Stomach (tissue), 9 donors: ENCODE results near the gene WDR44. TPM values are rescaled to one million over a fixed set of nuclear protein-coding genes. Genes with fewer than 3 reads are reported as not detected.

Experiments
- DNase-seq, 2 donors: peaks; one replicate each; pipeline versions ENCODE4 v3.0.0 to v3.0.0-alpha.2; 2013 to 2019
- H3K27ac ChIP-seq, 5 donors: fragments of 200-600 bp in 4 of 5; sonication (generic) in 4 of 5; one replicate each; pipeline ENCODE4 v1.5.1; 2013 to 2019; ENCODE audit warnings: mild to moderate bottlenecking in 1 of 5, moderate library complexity in 1 of 5
- H3K27me3 ChIP-seq, 3 donors: fragments of 200-600 bp; sonication (generic); one replicate each; pipeline ENCODE4 v1.5.1; 2017 to 2019; ENCODE audit warnings: mixed run types in 1 of 3
- H3K36me3 ChIP-seq, 4 donors: fragments of 200-600 bp; sonication (generic); 1 replicate in 3 of 4; 2 replicates in 1 of 4; pipeline ENCODE4 v1.5.1; 2016 to 2019
- H3K4me1 ChIP-seq, 4 donors: fragments of 200-600 bp; sonication (generic); one replicate each; pipeline ENCODE4 v1.5.1; 2016 to 2019
- H3K4me3 ChIP-seq, 4 donors: fragments of 200-600 bp; sonication (generic) in 3 of 4; one replicate each; pipeline ENCODE4 v1.5.1; 2016 to 2019; ENCODE audit warnings: mild to moderate bottlenecking in 1 of 4
- H3K9me3 ChIP-seq, 4 donors: fragments of 200-600 bp; sonication (generic); one replicate each; pipeline ENCODE4 v1.5.1; 2016 to 2019
- EP300 ChIP-seq: sonication (generic); formaldehyde crosslinking; IDR thresholded peaks from one replicate; pipeline ENCODE4 v1.6.1; 2017; ENCODE audit warnings: antibody characterized with exemption
- POLR2A ChIP-seq, 4 donors: fragments of 450-650 bp; IDR thresholded peaks; one replicate each; pipeline ENCODE4 v1.6.1; 2016; ENCODE audit warnings: antibody characterized with exemption in 4 of 4, control low read depth in 2 of 4, mild to moderate bottlenecking in 1 of 4, moderate library complexity in 1 of 4
- POLR2AphosphoS5 ChIP-seq, 3 donors: sonication (generic); formaldehyde crosslinking; IDR thresholded peaks; one replicate each; pipeline ENCODE4 v1.6.1; 2016; ENCODE audit warnings: antibody characterized with exemption in 3 of 3
- WGBS, 5 donors: extraction: QIAGEN DNeasy Blood & Tissue Kit in 3 of 5; methylation state at CpG; one replicate each; pipeline versions ENCODE4 v1.1.5 to v1.1.7; 2013 to 2018; 5-methylcytosine and 5-hydroxymethylcytosine counted together
- intact Hi-C: fragments of 100-400 bp; cut with DNase I; formaldehyde crosslinking; loops from one replicate; pipeline ENCODE4 v1.15.1; 2023; ENCODE audit warnings: low total_unique reads
- polyA plus RNA-seq, 3 donors: library from polyadenylated mRNA; stranded (reverse); fragments of 200-250 nt; gene quantifications; one replicate each; pipeline ENCODE4 v1.2.3, GENCODE V29; 2013
- total RNA-seq, 5 donors: library from RNA; depleted of rRNA; stranded (reverse); fragments of >200 nt; gene quantifications; one replicate each; pipeline versions ENCODE4 v1.1.0 to v1.2.3, GENCODE V29; 2014 to 2016
- TF ChIP-seq, protein P1 (sequence below), 7 experiments: fragments of 450-650 bp in 4 of 7; fragments of 200-600 bp in 3 of 7; sonication (generic) in 3 of 7; IDR thresholded peaks; one replicate each; pipeline ENCODE4 v1.5.1; 2016 to 2019; ENCODE audit warnings: antibody characterized with exemption in 7 of 7, control low read depth in 2 of 7, mild to moderate bottlenecking in 1 of 7
- donor health status: healthy with polysubstance abuse.
- donor health status: Bipolar disorder and iron deficiency.
- donor health status: healthy.

The WDR44 gene
- total and polyA plus RNA-seq, 8 donors = 4.1 to 40.1 (median 8.7) TPM

GRCh38 chrX:118325453-118325852 lies 20.5 kb upstream of the WDR44 start:
- WGBS, 5 donors = 45 to 61% (median 48%) methylated on average over 2 of the region's 2 CpGs
- DNase-seq = no peak
- Histone ChIP-seq H3K27ac (no peak overlapping the region), H3K27me3 (no peaks in the 10 kb centered on the region), H3K36me3 (no peaks in the 10 kb centered on the region), H3K4me3 (no peak overlapping the region), H3K9me3 (no peaks in the 10 kb centered on the region), H3K4me1 (no peaks in the 10 kb centered on the region)
- intact Hi-C loops = no loop called here
- TF ChIP-seq POLR2AphosphoS5 (IDR thresholded peaks at IDR 0.05) (no peak), EP300 (no peak), POLR2A (IDR thresholded peaks at IDR 0.05) (no peak)
- TF ChIP-seq, protein P1, sequence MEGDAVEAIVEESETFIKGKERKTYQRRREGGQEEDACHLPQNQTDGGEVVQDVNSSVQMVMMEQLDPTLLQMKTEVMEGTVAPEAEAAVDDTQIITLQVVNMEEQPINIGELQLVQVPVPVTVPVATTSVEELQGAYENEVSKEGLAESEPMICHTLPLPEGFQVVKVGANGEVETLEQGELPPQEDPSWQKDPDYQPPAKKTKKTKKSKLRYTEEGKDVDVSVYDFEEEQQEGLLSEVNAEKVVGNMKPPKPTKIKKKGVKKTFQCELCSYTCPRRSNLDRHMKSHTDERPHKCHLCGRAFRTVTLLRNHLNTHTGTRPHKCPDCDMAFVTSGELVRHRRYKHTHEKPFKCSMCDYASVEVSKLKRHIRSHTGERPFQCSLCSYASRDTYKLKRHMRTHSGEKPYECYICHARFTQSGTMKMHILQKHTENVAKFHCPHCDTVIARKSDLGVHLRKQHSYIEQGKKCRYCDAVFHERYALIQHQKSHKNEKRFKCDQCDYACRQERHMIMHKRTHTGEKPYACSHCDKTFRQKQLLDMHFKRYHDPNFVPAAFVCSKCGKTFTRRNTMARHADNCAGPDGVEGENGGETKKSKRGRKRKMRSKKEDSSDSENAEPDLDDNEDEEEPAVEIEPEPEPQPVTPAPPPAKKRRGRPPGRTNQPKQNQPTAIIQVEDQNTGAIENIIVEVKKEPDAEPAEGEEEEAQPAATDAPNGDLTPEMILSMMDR (IDR thresholded peaks at IDR 0.05) = no peak

DNA sequence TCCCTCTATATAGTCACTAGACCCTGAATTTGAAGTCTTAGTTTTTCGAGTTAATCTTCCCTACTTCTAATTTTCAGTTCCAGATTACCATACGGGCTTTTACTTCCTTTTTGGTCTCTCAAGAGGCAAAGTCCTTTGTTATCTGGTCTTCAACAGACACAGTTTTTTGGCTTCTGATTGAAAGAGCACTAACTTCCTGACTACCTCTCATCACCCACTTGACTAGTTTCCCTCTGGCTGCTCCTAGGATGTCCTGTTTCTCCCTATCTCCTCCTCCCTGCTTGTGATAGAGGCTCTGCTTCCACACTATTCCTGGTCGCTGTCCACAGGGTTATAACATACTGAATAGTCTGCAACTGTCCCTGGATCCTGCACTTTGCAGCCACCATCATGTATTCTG lies 16.7 kb upstream of the WDR44 start:
- no peak overlapping the region for H3K27ac ChIP-seq
- intact Hi-C loops = no loop called here
- TF ChIP-seq, protein P1 (IDR thresholded peaks at IDR 0.05) = no peak
- no peak for TF ChIP-seq POLR2A (IDR thresholded peaks at IDR 0.05)
- no peak for TF ChIP-seq POLR2AphosphoS5 (IDR thresholded peaks at IDR 0.05)
- no peak for TF ChIP-seq EP300
- H3K27me3 ChIP-seq = no peaks in the 10 kb centered on the region
- H3K9me3 ChIP-seq = no peaks in the 10 kb centered on the region
- no peaks in the 10 kb centered on the region for H3K4me1 ChIP-seq
- H3K4me3 ChIP-seq = no peak overlapping the region
- no peak for DNase-seq
- WGBS, 5 donors = 42 to 60% (median 52%) methylated on average over 3 of the region's 3 CpGs
- no peaks in the 10 kb centered on the region for H3K36me3 ChIP-seq

DNA sequence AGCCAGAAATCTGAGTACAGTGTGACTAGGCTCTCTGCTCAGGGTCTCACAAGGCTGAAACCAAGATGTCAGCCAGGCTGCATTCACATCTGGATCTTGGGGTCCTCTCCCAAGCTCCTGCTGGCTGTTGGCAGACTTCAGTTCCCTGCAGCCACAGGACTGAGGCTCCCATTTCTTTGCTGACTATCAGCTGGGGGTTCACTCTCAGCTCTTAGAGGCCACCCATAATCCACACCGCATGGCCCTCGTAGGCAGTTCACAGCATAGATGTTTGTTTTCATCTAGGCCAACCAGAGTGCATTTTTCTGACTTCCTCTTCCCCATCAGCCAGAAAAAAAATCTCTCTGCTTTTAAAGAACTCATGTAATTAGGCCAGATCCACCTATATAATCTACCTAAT lies 8.2 kb upstream of the WDR44 start:
- H3K36me3 ChIP-seq = no peaks in the 10 kb centered on the region
- WGBS, 5 donors = 43 to 100% (median 51%) methylated on average over 1 to 2 of the region's 2 CpGs
- intact Hi-C loops = no loop called here

DNA sequence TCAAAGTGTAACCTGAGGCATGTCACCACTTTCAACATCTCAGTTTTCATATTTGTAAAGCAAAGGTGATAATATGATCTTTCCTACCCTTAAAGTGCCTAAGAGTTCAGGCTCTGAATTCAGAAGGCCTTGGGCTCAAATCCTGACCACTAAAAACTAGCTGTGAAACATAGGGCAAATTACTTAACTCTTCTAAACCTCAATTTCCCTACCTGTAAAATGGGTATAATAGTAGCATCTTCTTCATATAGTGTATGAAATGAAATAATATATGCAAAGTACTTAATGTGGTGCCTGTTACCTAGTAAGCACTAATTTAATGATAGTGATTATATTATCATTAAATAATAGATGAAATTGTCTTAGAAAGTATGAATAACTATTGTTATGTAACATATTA lies 7.0 kb upstream of the WDR44 start:
- DNase-seq = no peak
- H3K27ac ChIP-seq = no peak overlapping the region
- H3K27me3 ChIP-seq = no peaks in the 10 kb centered on the region
- no peaks in the 10 kb centered on the region for H3K9me3 ChIP-seq
- H3K36me3 ChIP-seq = no peaks in the 10 kb centered on the region
- intact Hi-C loops = no loop called here
- no peak for TF ChIP-seq EP300
- no peak for TF ChIP-seq POLR2AphosphoS5 (IDR thresholded peaks at IDR 0.05)
- TF ChIP-seq, protein P1 (IDR thresholded peaks at IDR 0.05) = no peak
- TF ChIP-seq POLR2A (IDR thresholded peaks at IDR 0.05) = no peak
- H3K4me1 ChIP-seq = no peaks in the 10 kb centered on the region
- no peak overlapping the region for H3K4me3 ChIP-seq

More for the DNA sequence above, 8.2 kb upstream of the WDR44 start:
- Histone ChIP-seq H3K4me1 (no peaks in the 10 kb centered on the region), H3K4me3 (no peak overlapping the region), H3K27me3 (no peaks in the 10 kb centered on the region), H3K9me3 (no peaks in the 10 kb centered on the region), H3K27ac (no peak overlapping the region)
- TF ChIP-seq POLR2AphosphoS5 (IDR thresholded peaks at IDR 0.05) (no peak), EP300 (no peak), POLR2A (IDR thresholded peaks at IDR 0.05) (no peak)
- TF ChIP-seq, protein P1 (IDR thresholded peaks at IDR 0.05) = no peak
- DNase-seq = no peak
